Activated naive CD4-positive, alpha-beta T cell treated with Interleukin-2 at 50 U/mL for 16 hours (primary cell): ENCODE results near the gene LRRFIP1.

Experiments used
- DNase-seq: peaks from one replicate; pipeline ENCODE4 v3.0.0-alpha.2; 2020

LRRFIP1 gene

DNA sequence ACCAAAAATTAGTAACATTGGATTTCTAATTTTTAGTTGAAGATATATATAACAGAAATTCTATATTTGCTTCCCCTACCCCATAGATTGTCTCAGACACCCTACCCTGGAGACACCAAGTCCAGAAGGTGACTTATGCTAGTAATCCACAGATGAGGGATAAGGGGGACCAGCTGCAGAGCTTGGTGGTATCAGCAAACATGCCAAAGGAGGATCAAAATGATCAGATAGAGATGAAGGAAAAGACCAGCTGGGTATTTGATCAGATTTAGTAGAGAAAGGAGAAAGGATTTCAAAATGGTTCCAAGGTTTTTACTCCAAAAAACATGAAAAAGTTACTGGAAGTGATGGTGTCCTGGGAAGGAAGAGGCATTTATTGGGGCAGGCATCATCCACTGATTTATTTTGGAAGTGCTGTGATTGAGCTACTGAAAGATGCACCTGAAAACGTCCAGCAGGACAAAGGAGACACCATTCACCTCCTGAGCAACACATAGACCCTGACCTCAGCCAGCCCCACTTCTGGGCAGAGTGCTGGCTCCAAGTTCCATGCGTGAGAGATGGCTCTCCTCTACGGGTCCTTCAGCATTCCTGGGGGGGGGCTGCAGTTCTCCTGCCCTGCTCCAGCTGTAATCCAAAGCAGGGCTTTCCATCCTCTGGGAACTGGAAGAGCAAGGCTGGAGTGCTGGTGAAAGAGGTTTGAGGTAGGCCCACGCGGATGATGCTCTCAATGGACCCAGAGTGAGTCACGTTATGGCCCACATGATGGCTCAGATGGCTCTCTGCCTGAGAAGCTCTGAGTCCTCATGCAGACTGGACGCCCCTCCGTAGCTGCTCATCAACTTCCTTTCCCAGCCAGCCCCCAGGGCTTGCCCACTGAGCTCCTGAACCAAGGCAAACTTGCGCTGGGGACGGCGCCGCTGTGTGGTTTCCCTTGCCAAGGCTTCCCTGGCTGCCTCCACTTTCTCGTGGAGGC is 3.7 kb upstream of the LRRFIP1 start:
- no peak for DNase-seq

DNA sequence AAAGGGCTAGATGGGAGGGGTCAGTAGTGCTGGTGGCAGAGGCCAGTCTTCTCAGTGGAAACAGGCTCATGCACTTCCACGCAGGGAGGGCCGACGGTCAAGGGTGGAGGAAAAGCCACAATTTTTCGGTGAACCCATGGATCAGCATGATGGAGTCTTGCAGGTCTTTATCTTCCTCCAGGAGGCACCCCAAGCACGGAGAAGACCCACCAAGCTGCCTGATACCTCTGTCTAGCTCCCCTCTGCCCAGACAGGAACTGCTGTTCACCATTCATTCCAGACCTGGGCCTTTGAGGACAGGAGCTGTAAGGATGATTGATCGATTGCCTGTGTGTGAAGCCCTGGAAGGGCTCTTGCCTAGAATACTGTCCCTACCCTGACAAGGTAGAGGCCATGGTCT is 2.8 kb upstream of the LRRFIP1 start:
- no peak for DNase-seq

DNA sequence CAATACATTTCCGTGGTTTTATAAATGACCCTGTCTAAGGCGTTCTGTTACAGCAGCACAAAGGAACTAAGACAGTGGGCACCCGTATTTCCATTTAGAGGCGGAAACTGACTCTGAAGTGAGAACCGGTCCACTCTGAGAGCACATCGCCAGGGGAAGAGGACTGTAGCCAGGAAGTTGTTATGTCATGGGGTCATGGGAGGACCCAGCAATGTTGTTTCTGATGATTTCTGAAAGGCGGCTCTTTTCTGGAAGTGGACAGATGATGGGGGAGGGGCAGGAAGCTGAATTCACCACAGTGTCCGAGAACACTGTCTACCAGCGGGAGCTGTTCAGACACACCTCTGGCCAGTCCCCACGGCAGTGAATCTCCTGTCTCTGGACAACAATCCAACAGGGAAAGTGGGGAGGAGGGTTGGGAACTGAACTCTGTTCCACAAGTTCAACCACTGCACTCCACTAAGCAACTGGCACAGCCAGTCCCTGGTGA is 2.1 kb upstream of the LRRFIP1 start:
- no peak for DNase-seq

DNA sequence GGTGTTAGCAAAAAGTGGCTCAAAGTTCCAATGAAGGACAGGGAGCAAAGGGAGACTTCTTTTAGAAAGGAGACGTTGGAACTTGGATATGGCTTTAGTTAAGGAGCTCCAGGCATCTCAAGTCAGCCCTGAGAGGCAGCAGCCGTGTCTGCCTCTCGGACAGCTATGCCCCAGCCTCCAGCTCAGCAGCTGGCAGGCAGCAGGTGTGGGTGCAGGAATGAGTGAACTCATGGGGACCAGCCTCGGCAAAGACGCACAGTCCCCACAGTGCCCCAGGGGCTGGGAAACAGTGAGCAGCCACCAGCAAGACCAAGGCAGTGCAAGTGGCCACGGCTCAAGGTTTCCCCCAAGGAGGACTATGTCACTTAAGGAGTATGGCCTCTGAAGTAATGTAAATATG is 1.6 kb upstream of the LRRFIP1 start:
- DNase-seq = no peak

DNA sequence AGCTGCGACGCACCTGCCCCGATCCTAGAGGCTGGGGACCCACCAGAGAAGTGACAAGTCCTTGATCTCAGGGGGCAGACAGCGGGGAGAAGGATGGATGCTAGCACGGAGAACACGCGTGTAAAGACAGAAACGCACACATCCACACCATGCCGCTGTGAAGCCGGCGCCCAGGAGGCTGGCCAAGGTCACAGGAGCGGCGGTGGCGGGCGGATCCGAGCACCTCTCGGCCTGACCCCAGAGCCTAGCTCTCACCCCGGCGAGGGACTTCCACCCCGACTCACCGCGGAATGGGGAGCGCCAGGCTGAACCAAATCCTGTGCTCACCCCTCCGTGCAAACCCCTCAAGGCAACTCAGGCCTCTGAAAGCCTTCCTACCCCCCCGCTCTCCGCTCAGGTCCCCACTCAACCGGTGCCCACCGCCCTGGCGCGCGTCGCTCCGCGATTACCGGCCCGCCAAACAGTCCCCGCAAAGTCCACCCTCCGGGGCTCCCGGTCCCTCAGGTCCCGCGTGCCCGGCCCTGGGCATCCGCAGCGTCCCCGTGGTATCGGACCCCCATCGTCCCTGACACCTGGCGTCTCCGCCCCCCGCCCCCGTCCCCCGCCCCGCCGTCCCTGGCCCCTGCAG is 460 bp upstream of the LRRFIP1 start:
- DNase-seq = no peak

DNA sequence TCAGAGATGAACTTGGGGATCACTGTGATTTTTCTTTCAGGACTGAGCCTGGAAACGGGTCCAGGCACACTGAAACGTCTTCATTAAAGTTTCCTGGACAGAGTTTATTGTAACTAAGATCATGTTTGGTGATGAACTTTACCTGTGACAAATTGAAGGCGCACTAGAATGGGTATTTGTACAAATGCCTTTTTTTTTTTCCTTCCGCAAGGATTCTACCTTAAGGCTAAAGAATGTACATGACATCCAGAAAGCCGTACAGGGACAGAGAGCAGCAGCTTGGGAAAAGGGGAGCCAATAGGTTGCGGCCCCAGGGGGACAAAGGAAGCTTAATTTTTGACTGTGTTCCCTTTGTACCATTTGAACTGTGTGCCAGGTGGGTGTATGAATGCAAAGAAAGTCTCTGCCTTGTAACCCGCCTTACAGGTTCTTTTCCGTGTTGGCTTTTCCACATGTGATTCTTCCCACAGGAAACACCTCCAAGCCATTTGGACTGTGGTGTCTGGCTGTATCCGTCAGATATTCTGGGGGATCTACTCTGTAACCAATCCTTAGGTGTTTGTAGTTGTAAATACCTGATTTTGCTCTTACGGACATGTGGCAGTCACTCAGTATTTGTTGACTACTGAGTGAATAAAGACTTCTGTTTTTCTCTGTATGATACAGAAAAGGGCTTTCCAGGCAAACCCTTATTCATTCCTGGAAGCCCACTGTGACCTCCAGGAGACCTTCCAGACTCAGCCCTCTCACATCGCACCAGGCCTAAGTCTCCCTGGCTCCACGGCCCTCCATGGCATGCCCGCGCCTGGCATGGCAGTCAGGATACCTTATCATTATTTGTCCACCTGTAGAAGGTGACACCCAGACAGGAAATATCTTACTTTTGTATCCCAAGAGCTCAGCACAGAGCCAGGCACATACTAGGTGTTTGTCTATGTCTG is 1.1 kb downstream of the LRRFIP1 start:
- DNase-seq = no peak

DNA sequence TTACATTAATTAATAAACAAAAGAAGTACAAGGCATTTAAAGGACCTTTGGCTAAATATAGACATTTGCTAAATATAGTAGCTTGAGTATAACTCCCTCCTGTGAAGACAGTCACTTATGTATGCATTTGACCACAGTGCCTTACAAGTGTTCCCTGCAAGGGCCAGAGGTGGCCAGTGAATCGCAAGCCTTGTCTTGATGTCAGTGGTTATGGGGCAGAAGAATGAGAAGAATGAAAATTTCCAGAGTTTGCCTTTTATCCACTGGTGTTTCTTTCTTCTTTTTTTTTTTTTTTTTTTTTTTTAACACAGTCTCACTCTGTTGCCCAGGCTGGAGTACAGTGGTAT is 1.8 kb downstream of the LRRFIP1 start:
- no peak for DNase-seq

DNA sequence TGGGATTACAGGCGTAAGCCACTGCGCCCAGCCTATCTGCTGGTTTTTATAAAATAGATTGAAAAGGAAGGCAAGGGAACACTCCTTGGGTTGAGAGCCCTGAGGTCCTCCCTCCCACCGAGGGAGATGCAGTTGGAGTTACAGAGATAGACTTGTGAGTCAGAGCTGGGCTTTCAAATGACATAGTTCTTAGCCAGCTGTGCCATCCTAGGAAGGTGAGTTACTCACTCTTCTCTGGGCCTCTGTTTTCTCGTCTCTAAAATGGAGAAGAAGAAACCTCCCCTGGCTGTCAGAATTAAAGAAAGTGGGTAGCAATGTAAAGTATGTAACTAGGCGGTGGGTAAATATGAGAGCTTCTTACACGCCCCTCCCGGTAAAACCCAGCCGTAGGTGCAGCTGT is 2.4 kb downstream of the LRRFIP1 start:
- no peak for DNase-seq

DNA sequence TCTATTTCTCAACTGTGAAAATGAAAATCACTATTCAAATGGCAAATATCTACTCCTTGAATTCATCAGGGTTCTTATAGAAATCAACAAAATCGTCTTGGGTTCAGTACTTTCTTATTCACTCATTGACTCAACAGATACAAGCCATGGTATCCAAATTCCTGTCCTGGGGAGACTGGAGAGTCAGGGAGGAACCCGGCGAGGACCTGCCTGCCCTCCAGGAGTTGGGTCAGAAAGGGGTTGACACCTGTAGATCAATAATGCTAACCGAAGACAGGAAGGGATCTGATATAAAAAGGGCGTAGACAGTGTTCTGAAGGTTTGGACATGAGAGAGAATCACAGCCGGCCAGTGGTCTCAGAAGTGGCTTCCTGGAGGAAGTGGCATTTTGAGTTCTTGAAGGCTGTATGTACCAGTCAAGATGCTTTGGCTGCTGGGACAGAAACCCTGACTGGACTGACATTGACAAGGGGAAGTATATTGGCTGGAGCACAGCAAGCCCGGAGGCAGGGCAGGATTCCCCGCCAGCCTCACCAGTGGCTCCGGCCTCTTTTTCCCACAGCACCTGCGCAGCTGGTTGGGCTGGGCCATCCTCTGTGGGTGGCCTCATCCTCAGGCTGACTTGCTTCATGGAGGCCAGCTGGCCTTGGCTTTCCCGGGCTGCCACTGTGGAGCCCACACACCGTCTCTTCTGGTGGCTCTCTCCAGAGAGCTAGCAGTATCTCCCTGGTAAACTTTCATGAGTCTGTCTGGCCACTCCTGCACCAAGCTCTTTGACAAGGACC is 3.0 kb downstream of the LRRFIP1 start:
- DNase-seq = no peak

DNA sequence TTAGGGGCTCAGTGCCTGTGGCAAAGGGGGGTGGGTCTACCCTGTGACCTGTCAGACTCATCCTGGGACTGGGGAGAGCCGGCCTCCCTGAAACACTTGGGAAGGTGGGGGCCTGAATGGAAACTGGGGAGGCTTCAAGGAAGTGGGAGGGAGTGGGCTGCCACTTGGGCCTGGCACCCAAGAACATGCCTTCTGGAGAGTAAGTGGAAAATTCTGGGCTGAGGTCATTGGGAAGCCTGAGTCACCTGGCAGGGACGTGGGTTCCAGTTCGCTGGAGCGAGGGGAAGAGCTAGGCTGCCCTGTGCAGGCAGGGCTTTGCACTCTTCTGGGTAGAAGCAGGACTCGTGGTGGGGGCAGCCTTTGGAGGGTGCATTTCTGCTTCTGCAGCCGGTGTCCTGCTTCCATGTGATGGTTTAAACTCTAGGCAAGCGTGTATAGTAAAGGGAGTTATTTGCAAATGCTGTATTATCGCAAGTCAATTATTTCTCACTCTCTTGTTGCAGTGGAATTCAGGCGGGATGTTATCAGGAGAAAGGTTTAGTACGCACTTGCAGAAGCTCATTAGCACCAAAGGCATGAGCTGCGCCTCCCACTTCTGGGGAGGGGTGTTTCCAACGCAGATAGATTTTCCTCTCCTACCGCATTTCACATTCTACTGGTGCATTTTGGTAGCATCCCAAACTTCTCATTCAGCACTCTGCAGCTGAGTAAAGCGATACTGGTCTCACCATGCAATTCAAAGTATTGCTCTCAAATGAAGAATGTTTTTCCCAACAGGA is 3.8 kb downstream of the LRRFIP1 start:
- no peak for DNase-seq

DNA sequence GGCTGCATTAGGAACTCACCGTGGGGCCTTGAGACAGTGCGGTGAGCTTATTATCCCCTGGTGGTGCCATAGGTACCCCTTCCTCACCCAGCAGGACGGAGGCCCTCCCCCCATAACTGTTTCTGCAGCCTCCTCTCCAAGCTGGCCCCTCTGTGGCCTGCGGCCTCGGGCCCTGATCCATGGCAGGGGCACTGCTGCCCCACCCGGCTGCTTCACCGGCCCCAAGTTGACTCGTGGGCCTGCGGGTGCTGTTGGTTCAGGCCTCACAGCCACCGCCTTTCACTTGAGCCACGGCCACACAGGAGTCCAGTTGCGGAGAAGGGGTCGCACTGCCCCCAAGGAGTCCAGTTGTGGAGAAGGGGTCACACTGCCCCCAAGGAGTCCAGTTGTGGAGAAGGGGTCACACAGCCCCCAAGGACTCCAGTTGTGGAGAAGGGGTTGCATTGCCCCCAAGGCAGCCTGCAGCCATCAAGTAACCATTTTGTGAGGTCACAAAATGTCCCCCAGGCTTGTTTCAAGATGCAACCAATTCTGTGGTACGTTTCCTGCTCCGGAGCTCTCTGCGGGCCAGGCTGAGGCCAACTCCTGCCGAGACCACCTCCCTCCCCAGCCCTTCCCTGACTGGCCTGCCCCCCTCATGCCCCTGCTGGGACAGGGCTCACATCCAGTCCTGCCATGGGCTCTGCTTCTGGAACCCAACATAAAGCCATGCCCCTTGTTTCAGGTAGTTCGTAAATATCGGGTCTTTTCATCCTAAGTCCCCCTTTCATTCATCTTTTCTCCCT is 4.6 kb downstream of the LRRFIP1 start:
- no peak for DNase-seq

DNA sequence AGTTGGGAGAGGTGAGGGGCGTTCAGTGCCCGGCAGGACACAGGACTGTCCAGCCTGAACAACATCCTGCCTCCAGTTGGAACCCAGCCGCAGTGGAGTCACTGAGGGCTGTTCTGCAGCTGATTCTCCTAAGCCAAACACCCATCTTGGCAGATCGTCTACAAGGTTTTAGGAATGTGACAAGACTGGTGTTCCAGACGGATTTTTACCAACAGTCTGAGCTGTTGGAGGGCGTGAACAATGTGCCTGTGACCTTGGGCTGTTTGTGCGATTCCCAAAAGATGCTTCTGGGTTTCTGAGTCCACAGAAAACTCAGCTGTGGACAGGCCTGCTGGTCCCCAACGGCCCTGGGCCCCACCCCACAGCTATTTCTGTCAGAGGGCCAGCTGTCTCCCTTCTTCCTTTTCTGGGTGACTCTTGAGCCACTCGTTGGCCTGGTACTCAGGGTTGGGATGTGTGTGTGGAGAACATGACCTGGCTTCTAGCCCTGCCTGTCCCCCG is 5.7 kb downstream of the LRRFIP1 start:
- no peak for DNase-seq

DNA sequence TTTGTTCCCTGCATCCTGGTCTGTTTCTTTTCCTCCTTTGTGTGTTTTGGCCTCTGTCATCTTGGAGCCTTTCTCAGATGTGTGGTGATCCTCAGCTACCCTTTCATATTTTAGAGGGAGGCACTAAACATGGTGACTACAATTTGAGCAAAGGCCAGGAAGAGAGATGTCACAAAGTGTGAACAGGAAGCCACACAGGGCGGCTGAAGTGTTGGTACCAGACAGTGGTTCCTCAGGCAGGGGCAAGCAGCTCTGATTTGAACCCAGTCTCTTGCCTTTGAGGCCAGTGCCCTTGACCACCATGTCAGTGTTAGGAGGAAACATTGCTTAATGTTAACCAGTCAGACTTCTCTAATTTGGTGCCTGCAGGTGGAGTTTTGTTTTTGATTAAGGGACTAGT is 9.2 kb downstream of the LRRFIP1 start:
- no peak for DNase-seq

DNA sequence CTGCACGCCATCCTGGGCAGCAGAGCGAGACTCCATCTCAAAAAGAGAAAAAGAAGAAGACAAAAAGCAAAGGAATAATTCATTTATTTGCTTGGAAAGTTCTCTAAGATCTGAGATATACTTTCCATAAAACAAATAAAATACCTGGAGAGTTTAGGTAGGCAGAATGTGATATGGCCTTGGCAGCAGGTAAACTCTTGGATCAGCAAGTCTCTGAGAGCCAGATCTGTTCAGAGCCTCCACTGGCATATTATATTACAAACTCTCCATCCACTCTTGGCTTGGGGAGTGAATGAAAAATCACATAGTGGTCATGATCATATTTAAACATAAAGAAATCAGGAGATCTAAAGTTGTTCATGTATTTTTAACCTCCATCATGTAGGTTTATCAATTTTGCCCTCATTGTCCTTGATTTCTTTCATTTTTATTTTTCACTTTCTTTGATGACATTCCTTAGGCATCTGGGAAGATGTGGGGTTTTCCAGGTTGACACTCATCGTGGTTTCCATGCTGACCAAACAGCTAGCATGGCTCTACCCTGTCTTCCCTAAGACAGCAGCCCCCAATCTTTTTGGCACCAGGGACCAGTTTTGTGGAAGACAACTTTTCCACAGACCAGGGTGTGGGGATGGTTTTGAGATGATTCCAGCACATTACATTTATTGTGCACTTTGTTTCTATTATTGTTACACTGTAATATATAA is 10.2 kb downstream of the LRRFIP1 start:
- no peak for DNase-seq

DNA sequence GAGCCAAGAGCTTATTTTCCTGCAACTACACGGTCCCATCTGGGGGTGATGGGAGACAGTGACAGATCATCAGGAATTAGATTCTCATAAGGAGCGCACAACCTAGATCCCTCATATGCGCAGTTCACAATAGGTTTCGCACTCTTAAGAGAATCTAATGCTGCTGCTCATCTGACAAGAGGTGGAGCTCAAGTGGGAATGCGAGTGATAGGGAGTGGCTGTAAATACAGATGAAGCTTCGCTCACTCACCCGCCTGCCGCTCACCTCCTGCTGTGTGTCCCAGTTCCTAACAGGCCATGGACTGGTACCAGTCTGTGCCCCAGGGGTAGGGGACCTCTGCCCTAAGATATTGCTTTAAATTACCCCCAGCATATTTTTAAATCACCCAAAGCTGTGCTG is 10.8 kb downstream of the LRRFIP1 start:
- DNase-seq = no peak

DNA sequence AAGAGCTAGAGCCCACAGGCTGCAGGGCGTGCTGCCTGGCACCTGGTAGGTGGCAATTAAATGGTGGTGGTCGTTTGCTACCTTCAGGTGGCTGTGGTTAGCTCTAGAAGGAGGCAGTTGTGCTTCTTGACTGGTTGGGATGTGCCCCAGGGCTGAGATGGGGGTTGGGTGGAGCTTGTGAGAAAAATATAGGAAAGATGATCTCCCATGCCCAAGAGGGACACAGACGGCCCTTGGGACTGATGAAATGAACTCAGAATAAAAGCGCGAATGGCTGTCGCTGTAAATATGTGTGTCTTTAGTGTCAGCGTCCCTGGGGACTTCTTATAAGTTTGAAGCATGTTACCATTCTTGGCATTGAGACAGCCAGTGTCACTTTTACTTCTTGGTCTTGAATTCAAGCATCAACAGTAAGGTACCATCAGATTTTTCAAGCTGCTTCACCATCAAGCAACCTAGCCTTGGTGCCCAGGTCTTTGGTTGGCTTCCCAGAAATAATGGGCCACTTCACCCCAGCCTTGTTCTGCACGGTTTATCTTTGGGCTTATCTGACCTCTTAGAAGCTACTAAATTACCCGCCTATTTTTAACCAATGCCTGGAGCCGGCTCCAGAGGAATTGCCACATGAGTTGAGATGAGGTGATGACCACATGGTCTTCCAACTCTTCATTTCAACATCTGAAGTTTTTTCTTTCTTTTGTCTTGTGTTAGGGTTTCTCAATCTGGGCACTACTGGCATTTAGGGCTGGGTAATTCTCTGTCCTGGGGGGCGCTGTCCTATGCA is 11.9 kb downstream of the LRRFIP1 start:
- DNase-seq = no peak

DNA sequence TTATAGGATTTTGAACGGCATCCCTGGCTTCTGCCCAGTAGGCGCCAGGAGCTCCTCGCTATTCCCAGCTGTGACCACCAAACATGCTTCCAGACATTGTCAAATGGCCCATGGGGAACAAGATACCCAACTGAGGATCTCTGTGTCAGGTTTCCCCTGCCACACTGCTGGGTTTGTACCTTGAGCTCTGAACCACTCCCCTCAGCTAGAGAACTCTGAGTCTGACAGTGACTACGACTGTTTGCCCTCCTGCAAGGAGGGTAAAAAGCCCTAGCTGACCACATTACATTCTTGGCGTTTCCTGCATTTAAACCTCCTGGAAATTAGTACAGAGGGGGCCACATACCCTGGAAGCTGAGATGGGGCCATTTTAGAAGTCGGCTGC is 12.4 kb downstream of the LRRFIP1 start:
- no peak for DNase-seq

DNA sequence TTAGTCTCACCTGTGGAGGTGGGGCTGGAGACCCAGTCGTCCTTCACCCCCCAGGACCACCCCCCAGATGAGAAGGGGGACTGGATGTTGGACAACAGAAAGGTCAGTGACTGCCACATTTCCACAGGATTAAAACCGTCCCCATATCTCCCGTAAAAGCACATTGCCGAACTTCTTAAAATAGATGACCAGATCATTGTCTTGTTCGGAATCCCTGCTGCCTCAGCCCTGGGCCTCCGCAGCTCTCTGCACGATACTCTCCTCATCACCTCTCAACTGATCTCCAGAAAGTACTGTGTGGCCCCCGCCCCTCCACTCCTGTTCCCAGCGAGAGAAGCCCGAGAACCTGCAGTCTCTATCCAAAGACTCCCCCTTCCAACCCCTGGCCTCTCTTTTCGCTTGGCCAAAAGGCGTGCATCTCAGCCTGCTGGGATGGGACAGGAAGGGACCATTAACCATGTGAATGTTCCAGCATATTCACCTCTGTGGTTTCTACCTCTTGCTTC is 13.2 kb downstream of the LRRFIP1 start:
- DNase-seq = no peak
